Measurements from ENCODE around the gene CCDC97.
"Not testable (repeated sequence)": the region's sequence is repeated elsewhere in the genome, so short reads cannot be mapped to it uniquely, and the experiment has no call there.

CCDC97 gene

DNA sequence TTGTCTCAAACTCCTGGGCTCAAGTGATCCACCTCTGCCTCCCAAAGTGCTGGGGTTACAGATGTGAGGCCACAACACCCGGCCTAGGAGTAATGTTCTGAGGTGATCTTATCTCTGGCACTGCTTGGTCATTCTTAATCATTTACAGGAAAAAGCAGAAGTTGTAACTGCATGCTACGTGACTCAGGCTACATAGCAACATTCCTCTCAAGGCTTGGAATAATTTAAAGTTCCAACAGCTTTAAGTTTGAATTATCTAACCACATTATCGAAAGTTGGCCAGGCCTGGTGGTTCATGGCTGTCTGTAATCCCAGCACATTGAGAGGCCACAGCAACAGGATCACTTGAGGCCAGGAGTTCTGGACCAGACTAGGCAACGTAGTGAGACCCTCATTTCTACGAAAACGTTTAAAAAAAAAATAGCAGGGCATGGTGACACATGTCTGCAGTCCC lies 57.9 kb downstream of the CCDC97 start:
- DNase-seq: no peak

DNA sequence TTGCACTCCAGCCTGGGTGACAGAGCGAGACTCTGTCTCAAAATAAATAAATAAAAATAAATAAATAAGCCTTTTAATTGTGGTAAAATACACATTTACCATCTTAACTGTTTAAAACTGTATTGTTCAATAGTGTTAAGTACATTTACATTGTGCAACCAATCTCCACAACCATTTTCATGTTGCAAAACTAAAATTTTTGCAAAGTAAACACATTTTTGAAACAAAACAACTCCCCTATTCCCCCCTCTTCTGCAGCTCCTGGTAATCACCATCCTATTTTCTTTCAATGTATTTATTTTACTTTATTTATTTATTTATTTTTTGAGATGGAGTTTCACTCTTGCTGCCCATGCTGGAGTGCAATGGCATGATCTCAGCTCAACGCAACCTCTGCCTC lies 59.8 kb downstream of the CCDC97 start:
- no peak for DNase-seq

DNA sequence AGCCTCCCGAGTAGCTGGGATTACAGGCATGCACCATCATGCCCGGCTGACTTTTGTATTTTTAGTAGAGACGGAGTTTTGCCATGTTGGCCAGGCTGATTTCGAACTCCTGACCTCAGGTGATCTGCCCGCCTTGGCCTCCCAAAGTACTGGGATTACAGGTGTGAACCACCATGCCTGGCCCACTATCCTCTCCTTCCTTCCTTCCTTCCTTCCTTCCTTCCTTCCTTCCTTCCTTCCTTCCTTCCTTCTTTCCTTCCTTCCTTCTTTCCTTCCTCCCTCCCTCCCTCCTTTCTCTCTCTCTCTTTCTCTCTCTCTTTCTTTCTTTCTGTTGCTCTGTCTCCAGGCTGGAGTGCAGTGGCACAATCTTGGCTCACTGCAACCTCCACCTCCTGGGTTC lies 61.1 kb downstream of the CCDC97 start:
- DNase-seq: not testable (repeated sequence)

DNA sequence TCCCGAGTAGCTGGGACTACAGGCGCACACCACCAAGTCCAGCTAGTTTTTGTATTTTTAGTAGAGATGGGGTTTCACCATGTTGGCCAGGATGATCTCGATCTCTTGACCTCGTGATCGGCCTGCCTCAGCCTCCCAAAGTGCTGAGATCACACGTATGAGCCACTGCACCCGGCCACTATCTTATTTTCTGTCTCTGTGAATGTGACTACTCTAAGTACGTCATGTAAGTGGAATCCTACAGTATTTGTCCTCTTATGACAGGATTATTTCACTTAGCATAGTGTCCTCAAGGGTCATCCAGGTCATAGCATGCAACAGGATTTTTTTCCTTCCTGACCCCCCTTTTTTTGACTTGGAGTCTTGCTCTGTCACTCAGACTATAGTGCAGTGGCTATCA lies 61.6 kb downstream of the CCDC97 start:
- DNase-seq: no peak

DNA sequence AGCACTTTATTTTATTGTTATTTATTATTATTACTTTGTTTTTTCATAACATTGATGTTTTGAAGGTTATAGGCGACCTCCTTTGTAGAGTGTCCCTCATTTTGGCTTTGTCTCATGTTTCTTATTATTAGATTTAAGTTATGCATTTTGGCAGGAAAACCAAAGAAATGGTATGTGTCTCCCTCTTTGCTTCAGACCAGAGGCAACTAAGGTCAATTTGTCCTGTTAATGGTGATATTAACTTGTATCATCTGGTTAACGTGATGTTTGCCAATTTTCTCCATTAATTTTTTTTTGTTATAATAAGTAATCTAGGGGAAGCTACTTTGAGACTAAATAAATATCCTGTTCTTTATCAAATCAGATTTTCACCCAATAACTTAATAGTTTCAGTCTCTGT lies 62.5 kb downstream of the CCDC97 start:
- DNase-seq: no peak

DNA sequence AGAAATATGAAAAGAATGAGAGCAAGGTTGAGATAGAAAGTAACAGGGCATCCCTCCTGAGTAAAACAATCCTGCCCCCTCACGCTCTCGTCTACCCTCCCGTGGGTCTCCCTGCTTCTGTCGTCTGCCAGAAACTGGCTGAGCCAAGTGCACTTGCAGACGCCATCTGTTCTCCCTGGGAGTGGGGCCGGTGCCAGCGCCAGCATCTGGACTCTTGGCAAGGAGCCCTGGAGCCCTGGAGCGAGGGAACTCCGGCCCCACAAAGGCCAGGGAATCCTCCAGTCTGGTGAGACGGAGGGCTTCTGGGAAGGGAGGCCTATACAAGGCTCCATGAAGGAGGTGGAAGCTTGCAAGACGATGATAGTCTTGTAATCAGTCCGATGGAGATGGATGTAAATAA lies 64.0 kb downstream of the CCDC97 start:
- no peak for DNase-seq

Measured in activated CD8-positive, alpha-beta memory T cell treated with anti-CD3 and anti-CD28 coated beads, Interleukin-2, amount 50 U/mL, for 4 hours (primary cell).